IMR-90 (cell line): ENCODE data around the gene OR2J3. TPM values are rescaled to one million over a fixed set of nuclear protein-coding genes. Genes with fewer than 3 reads are reported as not detected.
"Not testable (repeated sequence)": the region's sequence is repeated elsewhere in the genome, so short reads cannot be mapped to it uniquely, and the experiment has no call there.

Experiments
- ATAC-seq: fragments of 200-7000 bp; cut with Tn5 transposase; 2 replicates; pipeline ENCODE4 v1.9.1; 2020; ENCODE audit warnings: low read depth, mild to moderate bottlenecking, moderate library complexity
- BruUV-seq: library from RNA; stranded (reverse); fragments of 400-500 nt; replicated peaks from 2 replicates; lab custom pipeline; 2021; lab: Mats Ljungman, UMichigan
- CTCF ChIA-PET: fragments of 300-600 bp; formaldehyde crosslinking; extraction: SDS; loops from one replicate; lab custom pipeline; 2021; ENCODE audit warnings: antibody characterized with exemption; lab: Yijun Ruan, JAX
- POLR2A ChIA-PET: fragments of 300-600 bp; sonication (Branson Sonifier 250); formaldehyde crosslinking; loops from one replicate; lab custom pipeline; 2022; ENCODE audit warnings: antibody characterized with exemption; ENCODE audit not compliant: unreplicated experiment; lab: Charles Lee
- DNase-seq: peaks from one replicate; pipeline ENCODE4 v3.0.0; 2013
- H2AFZ ChIP-seq: replicated peaks from 2 replicates; pipeline ENCODE3; 2013; ENCODE audit warnings: low read length, mild to moderate bottlenecking; ENCODE audit not compliant: poor library complexity
- H2AK5ac ChIP-seq: 2 replicates; pipeline ENCODE4 v1.6.1; 2013; ENCODE audit warnings: low read depth, low read length, inconsistent platforms
- H2AK9ac ChIP-seq: replicated peaks from 2 replicates; pipeline ENCODE3; 2013; ENCODE audit warnings: mild to moderate bottlenecking, low read depth, low read length, moderate library complexity; ENCODE audit not compliant: poor library complexity
- H2BK120ac ChIP-seq: 2 replicates; pipeline ENCODE4 v1.6.1; 2013; ENCODE audit warnings: low read depth, low read length, inconsistent platforms
- H2BK15ac ChIP-seq: 3 replicates; pipeline ENCODE4 v1.6.1; 2013; ENCODE audit warnings: low read depth, low read length, inconsistent platforms
- H2BK20ac ChIP-seq: 2 replicates; pipeline ENCODE4 v1.6.1; 2013; ENCODE audit warnings: low read depth, mild to moderate bottlenecking, inconsistent platforms, low read length, moderate library complexity
- H2BK5ac ChIP-seq: 2 replicates; pipeline ENCODE4 v1.6.1; 2013; ENCODE audit warnings: mild to moderate bottlenecking, low read depth, low read length, inconsistent platforms; ENCODE audit not compliant: poor library complexity, severe bottlenecking
- H3K14ac ChIP-seq: replicated peaks from 2 replicates; pipeline ENCODE4 v1.6.1; 2013; ENCODE audit warnings: low read depth, low read length, inconsistent platforms
- H3K18ac ChIP-seq: 2 replicates; pipeline ENCODE4 v1.6.1; 2013; ENCODE audit warnings: low read depth, low read length, control low read depth
- H3K23ac ChIP-seq: 2 replicates; pipeline ENCODE4 v1.6.1; 2013; ENCODE audit warnings: low read depth, low read length, inconsistent platforms
- H3K27ac ChIP-seq: 2 replicates; pipeline ENCODE4 v1.5.1; 2013; ENCODE audit warnings: mild to moderate bottlenecking, control low read depth, low read length; ENCODE audit not compliant: insufficient read depth
- H3K27me3 ChIP-seq: 2 replicates; pipeline ENCODE4 v1.6.1; 2013; ENCODE audit warnings: low read length; ENCODE audit not compliant: control insufficient read depth, insufficient read depth
- H3K36me3 ChIP-seq: 2 replicates; pipeline ENCODE4 v1.6.1; 2013; ENCODE audit warnings: low read length, mixed read lengths; ENCODE audit not compliant: control insufficient read depth, insufficient read depth
- H3K4ac ChIP-seq: 2 replicates; pipeline ENCODE4 v1.6.1; 2013; ENCODE audit warnings: low read depth, low read length, inconsistent platforms
- H3K4me1 ChIP-seq: 2 replicates; pipeline ENCODE4 v1.6.1; 2013; ENCODE audit warnings: low read length, mixed read lengths; ENCODE audit not compliant: control insufficient read depth, insufficient read depth
- H3K4me2 ChIP-seq: 2 replicates; pipeline ENCODE4 v1.6.1; 2013; ENCODE audit warnings: low read depth, mild to moderate bottlenecking, control low read depth, low read length, moderate library complexity
- H3K4me3 ChIP-seq: 2 replicates; pipeline ENCODE4 v1.5.1; 2013; ENCODE audit warnings: low read depth, mild to moderate bottlenecking, control low read depth, low read length, moderate library complexity; ENCODE audit not compliant: insufficient read depth
- H3K56ac ChIP-seq: 2 replicates; pipeline ENCODE4 v1.6.1; 2013; ENCODE audit warnings: low read length, inconsistent platforms; ENCODE audit not compliant: insufficient read depth; ENCODE audit errors: extremely low read depth
- H3K79me1 ChIP-seq, 2 experiments: 2 replicates each; pipeline ENCODE4 v1.6.1; 2013; ENCODE audit warnings: low read length in 2 of 2, inconsistent platforms in 1 of 2, low read depth in 1 of 2
- H3K9ac ChIP-seq: 2 replicates; pipeline ENCODE4 v1.6.1; 2013; ENCODE audit warnings: low read depth, low read length, control low read depth
- H3K9me1 ChIP-seq: 2 replicates; pipeline ENCODE4 v1.6.1; 2013; ENCODE audit warnings: low read length, inconsistent platforms; ENCODE audit not compliant: insufficient read depth
- H3K9me3 ChIP-seq: 2 replicates; pipeline ENCODE4 v1.6.1; 2013; ENCODE audit warnings: low read length; ENCODE audit not compliant: control insufficient read depth, insufficient read depth
- H4K20me1 ChIP-seq: 2 replicates; pipeline ENCODE4 v1.6.1; 2013; ENCODE audit warnings: low read length, inconsistent platforms; ENCODE audit not compliant: insufficient read depth
- H4K5ac ChIP-seq: 2 replicates; pipeline ENCODE4 v1.6.1; 2013; ENCODE audit warnings: mild to moderate bottlenecking, low read depth, low read length, control low read depth
- H4K8ac ChIP-seq, 2 experiments: 2 replicates each; pipeline ENCODE4 v1.6.1; 2013; ENCODE audit warnings: low read depth in 2 of 2, low read length in 2 of 2, control low read depth in 1 of 2, inconsistent platforms in 1 of 2
- H4K91ac ChIP-seq: 2 replicates; pipeline ENCODE4 v1.6.1; 2013; ENCODE audit warnings: low read depth, low read length, inconsistent platforms; ENCODE audit not compliant: insufficient read depth
- WGBS, 2 experiments: methylation state at CpG; one replicate each; pipeline versions ENCODE4 v1.1.5 to v1.1.7; 2013; ENCODE audit warnings: missing lambda C conversion rate in 2 of 2; ENCODE audit not compliant: insufficient read length in 1 of 2; ENCODE audit errors: extremely low coverage in 2 of 2; 5-methylcytosine and 5-hydroxymethylcytosine counted together
- dilution Hi-C: fragments of 300-500 bp; cut with HindIII; formaldehyde crosslinking; loops from one replicate; pipeline ENCODE4 v1.14.3; 2018; ENCODE audit warnings: low sequenced_read_pairs; ENCODE audit not compliant: unreplicated experiment
- in situ Hi-C: fragments of 300-500 bp; cut with MboI; formaldehyde crosslinking; loops from 3 replicates; pipeline ENCODE4 v1.14.3; 2019; ENCODE audit warnings: low sequenced_read_pairs, inconsistent platforms, mixed read lengths
- intact Hi-C: fragments of 100-400 bp; cut with micrococcal nuclease; formaldehyde crosslinking; loops from 2 replicates; pipeline ENCODE4 v1.10.0; 2022
- polyA plus RNA-seq, 3 experiments: library from polyadenylated mRNA; depleted of rRNA; stranded (reverse); fragments of >200 nt; gene quantifications; 2 replicates each; pipeline ENCODE4 v1.2.3, GENCODE V29; 2012; ENCODE audit warnings: low replicate concordance in 1 of 3
- total RNA-seq: library from RNA; depleted of rRNA; stranded (reverse); fragments of >200 nt; gene quantifications from 2 replicates; pipeline ENCODE4 v1.2.3, GENCODE V29; 2012; rRNA removed

OR2J3 gene
- total and polyA plus RNA-seq, 2 of the 4 experiments (the other 2 are of a cell fraction): not detected

DNA sequence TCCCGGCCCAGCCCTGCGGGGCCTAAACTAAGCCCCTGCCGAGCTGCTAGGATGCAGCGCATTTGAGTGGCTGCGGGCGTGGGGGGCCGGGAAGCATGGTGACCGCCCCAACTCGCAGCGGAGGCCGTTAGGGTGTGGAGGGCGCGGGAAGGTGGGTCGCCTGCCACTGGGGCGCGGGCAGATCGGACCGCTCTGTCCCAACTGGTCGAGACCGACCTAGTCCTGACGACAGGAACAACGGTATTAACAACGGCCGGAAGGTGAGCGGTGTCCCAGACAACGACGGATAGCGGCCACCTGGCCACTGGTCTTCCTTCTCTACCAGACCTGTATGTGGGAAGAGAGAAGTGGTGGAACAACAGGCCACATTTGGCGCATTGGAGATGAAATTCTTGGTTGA lies 52.1 kb downstream of the OR2J3 start:
- H3K4ac ChIP-seq, H3K4me2 ChIP-seq, dilution Hi-C loops, H3K18ac ChIP-seq, CTCF ChIA-PET, in situ Hi-C loops, H3K23ac ChIP-seq, intact Hi-C loops, H2AK5ac ChIP-seq, H3K9me3 ChIP-seq, H4K8ac ChIP-seq, H2BK120ac ChIP-seq, POLR2A ChIA-PET, H3K27ac ChIP-seq, DNase-seq, H2BK20ac ChIP-seq, H4K5ac ChIP-seq, H2BK5ac ChIP-seq, H2AFZ ChIP-seq, H3K4me1 ChIP-seq, H3K56ac ChIP-seq, H3K36me3 ChIP-seq, H3K14ac ChIP-seq, H2BK15ac ChIP-seq, BruUV-seq, H3K27me3 ChIP-seq, H3K4me3 ChIP-seq, ATAC-seq, H4K91ac ChIP-seq, H4K20me1 ChIP-seq, H3K79me1 ChIP-seq, H3K9me1 ChIP-seq, H3K9ac ChIP-seq, H2AK9ac ChIP-seq: not testable (repeated sequence)
- no CpG with 5 or more reads among the region's 29 CpGs for WGBS, 2 experiments

Other genes starting within 250 kb of the OR2J3 start
- gene TRIM27, start 184.1 kb upstream of the OR2J3 start, total RNA-seq: 48.0 TPM in 2 replicates
- 43.5 and 44.4 TPM in 2 replicates for gene TRIM27, start 184.1 kb upstream of the OR2J3 start, polyA plus RNA-seq (2012; rRNA removed)
- 0.28 and 0.36 TPM in 2 replicates for gene ZNF311, start 102.7 kb upstream of the OR2J3 start, total RNA-seq
- gene ZNF311, start 102.7 kb upstream of the OR2J3 start, polyA plus RNA-seq (2012; rRNA removed): 0.27 and 0.34 TPM in 2 replicates
- not detected in 2 replicates for gene OR2W1, start 62.9 kb upstream of the OR2J3 start, total RNA-seq
- gene OR2W1, start 62.9 kb upstream of the OR2J3 start, polyA plus RNA-seq (2012; rRNA removed): not detected in 2 replicates
- gene OR2B3, start 20.7 kb upstream of the OR2J3 start, total RNA-seq: not detected in 2 replicates
- gene OR2B3, start 20.7 kb upstream of the OR2J3 start, polyA plus RNA-seq (2012; rRNA removed): not detected in 2 replicates
- not detected in 2 replicates for gene OR2J1, start 8.6 kb upstream of the OR2J3 start, total RNA-seq
- not detected in 2 replicates for gene OR2J1, start 8.6 kb upstream of the OR2J3 start, polyA plus RNA-seq (2012; rRNA removed)
- gene OR2J2, start 62.8 kb downstream of the OR2J3 start, total RNA-seq: not detected in 2 replicates
- gene OR2J2, start 62.8 kb downstream of the OR2J3 start, polyA plus RNA-seq (2012; rRNA removed): not detected in 2 replicates
- gene OR14J1, start 193.6 kb downstream of the OR2J3 start, total RNA-seq: not detected in 2 replicates
- gene OR14J1, start 193.6 kb downstream of the OR2J3 start, polyA plus RNA-seq (2012; rRNA removed): not detected in 2 replicates